Fibroblast of the conjunctiva (primary cell): ENCODE results near the gene NMD3.

ENCODE experiments used
- DNase-seq: peaks from one replicate; pipeline ENCODE4 v3.0.0-alpha.2; 2010; ENCODE audit warnings: low read depth

NMD3 gene

DNA sequence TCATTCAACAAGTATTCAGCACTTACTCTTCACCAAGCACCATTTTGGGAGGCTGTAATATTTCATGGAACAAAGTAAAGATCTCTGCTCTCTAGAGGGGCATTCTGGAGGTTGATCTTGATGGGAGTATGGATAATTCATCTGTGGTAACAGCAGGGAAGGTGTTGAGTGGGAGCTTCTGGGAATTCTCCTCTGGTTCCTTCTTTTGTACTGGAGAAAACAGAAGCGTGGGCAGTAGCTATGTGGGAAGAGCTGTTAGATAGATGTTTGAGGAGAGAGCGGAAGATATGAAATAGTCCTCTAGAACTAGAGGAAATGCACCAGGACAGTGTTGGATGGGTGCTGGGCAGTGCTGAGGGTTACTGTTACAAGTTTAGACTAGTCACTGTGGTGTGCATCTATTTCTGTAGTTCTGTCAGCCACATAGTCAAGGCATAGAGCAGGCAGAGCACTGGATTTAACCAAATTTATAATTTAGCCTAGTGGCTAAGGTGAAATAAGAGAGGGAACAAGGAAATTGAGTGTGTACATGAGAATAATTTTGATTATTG, 9.6 kb downstream of the NMD3 start:
- no peak for DNase-seq

DNA sequence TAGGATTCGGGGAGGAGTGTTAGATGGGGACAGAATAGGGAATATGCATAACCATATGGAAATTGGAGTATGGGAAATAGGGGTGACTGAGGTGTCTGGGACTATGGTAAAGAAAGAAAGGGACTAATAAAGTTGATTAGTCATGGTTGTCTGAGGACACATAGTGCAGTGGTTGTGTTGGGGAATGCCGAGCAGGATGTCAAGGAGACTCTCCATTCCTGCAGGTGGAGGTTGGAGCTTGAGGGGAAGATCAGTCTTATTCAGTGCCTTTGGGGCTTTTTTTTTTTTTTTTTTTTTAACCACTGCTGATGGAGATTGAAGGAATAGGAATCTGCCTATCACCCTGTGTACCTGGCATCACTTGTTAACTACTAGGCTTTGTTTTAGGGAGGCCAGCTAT, 10.8 kb downstream of the NMD3 start:
- no peak for DNase-seq

DNA sequence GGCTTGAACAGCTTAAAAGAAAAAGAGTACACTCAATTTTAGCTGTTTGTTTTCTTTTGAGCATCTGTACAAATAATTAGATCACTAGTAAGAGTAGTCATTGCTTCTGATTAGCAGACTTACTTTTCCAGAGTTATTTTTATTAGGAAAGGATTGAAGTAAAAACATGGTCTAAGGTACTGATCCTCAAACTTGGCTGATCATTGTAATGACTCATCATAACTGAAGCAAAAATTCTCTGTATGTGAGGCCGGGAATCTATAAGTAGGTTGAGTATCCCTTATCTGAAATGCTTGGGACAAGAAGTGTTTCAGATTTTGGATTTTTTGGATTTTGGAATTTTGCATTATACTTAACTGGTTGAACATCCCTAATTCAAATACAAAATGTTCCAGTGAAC, 12.4 kb downstream of the NMD3 start:
- no peak for DNase-seq

DNA sequence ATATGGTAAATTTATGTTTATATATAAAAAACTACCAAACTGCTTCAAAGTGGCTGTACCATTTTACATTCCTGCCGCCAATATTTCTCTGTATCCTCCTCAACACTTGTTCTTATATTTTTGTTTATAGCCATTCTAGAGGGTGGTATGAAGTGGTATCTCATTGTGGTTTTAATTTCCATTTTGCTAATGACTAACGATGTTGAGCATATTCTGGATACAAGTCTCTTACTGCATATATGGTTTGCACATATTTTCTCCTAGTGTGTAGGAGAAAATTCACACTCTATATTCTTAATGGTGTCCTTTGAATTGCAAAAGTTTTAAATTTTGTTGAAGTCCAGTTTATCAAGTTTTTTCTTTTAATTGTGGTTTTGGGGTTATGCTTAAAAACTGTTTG, 15.1 kb downstream of the NMD3 start:
- DNase-seq, result no peak

DNA sequence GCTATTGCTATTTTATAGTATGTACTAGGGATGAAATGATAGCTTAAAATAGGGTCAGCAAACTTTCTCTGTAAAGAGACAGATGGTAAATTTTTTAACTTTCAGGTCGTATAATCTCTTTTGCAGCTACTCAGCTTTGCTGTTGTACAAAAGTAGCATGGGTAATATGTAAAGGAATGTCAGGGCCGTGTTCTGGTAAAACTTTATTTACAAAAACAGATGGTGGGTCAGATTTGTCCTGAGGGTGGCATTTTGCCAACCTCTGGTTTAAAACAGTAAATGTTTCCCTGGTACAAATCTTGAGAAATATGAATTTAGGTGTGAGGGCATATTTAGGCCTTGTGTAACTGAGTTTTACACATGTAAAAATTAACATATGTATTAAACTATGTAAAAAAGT, 18.6 kb downstream of the NMD3 start:
- DNase-seq, result no peak

DNA sequence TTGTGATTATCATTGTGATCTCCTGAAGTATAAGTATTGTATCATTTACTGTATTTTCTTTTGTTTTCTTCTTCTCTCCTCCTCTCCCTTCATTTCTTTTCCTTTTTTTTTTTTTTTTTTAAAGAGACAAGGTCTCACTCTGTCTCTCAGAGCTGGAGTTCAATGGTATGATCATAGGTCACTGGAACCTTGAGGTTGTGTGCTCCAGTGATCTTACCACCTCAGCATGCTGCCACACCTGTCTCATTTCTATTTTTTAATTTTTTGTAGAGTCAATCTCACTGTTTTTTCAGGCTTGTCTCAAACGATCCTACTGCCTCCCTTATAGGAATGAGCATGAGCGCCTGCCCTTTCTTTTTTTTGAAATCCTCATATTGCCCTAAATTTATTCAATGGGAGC, 23.4 kb downstream of the NMD3 start:
- no peak for DNase-seq

DNA sequence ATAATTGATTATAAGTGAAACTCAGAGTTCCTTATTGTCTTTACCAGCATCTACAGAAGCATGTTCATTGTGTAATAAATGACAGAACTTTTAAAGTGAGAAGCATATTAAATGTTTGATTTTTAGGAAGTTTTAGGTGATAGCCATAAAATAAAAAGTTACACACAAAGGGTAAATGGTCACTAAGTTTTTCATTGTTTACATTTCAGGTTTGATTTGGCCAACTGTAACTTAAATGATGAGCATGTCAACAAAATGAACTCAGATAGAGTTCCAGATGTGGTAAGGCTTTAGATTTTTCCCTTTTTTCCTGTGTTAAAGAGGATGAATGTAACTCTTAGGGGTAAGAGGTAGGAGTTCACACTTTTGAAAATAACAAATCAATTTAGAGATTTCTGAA, 25.9 kb downstream of the NMD3 start:
- no peak for DNase-seq

DNA sequence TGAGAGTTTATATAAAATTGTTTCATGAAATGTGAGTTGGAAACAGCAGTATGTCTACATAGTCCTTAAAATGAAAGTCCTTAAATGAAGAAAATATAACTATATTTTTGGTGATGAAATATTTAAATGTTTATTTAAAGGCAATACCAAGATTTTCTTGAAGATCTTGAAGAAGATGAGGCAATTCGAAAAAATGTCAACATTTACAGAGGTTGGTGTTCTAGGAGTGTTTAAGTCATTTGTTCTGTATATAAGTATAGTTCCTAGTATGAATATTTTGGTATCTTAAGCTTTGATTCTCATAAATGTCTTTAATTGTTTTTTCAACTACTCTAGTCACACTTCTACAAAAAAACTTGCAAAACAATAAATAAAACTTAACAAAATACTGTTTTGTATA, 29.0 kb downstream of the NMD3 start:
- no peak for DNase-seq

DNA sequence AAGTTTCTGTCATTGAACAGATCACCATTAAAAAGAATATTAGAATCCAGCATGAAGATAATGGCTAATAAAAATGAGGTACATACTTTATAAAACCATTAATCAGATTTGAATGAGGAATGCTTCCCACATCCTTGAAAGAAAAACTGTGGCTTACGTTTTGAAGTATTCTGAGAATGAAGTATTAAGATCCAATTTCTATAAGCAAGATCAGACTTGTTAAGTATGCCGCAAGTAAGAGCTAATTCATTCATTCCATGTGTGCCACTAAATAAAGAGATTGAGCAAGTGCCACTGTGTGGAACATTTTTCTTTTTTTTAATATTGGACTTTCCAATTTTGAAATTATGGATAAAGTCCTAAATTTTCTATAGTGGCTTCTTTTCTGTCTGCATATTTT, 30.6 kb downstream of the NMD3 start:
- no peak for DNase-seq

DNA sequence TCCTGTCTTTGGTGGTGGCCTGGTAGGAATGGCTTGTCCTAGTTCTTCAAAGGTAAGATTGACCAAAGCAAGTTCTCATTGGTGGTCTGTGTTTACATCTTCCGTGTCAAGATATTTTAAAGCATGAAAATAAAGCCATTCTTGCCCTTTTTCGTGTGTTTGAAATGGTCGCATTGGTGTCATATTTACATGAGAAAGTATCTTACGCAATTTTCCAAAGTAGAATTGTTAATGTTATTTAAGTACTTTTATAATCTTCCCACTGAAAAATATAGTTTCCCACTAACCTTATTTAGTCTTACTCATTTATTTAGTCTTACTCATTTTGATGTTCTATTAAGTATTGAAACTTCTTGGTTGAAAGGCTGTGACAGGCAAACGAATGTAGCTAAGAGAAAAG, 31.0 kb downstream of the NMD3 start:
- DNase-seq, result no peak

DNA sequence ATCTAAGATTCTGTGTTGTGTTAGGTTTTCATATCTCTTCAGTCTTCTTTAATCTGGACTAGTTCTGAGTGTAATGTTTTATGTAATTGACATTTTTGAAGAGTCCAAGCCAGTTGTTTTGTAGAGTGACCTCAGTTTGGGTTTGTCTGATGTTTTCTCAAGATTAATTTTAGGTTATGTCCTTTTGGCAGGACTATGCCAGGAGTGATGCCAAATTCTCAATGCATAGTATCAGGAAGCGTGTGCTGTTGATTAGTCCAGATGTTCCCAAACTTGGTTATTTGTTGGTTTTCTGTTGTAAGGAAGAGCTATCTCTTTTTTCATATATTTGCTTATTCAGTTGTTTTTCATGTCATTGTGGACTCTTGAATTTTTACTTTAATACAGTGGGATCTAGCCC, 32.6 kb downstream of the NMD3 start:
- peak; percentile 47 for DNase-seq

DNA sequence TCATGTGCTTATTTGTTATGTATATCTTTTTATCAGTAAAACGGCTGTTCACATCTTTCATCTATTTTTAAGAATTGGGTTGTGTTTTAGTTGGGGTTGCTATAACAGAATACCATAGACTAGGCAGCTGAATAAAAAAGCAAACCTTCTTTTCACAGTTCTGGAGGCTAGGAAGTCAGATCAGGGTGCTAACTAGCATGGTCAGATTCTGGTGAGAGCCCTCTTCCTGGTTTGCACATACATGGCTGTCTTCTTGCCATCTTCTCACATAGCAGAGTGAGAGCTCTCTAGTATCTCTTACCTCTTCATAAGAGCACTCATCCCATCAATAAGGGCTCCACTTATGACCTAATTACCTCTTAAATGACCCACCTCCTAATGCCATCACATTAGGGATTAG, 33.8 kb downstream of the NMD3 start:
- no peak for DNase-seq

DNA sequence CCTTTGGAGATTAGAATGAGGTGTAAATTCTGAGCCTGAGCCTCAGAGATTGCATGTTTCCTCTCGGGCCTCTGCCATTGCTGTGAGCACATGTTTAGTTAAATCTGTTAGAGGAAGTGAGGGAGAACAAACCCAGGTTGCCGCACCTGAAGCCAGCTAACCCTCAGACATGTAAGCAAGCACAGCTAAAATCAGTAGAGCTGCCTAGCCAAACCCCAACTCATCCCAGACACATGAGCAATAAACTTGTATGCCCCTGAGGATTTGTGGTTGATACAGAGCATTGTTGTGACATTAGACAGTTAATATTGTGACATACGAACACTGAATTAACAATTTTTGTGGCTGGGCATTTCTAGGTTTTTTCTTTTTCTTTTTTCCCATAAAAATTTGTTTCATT, 41.9 kb downstream of the NMD3 start:
- DNase-seq, result no peak

DNA sequence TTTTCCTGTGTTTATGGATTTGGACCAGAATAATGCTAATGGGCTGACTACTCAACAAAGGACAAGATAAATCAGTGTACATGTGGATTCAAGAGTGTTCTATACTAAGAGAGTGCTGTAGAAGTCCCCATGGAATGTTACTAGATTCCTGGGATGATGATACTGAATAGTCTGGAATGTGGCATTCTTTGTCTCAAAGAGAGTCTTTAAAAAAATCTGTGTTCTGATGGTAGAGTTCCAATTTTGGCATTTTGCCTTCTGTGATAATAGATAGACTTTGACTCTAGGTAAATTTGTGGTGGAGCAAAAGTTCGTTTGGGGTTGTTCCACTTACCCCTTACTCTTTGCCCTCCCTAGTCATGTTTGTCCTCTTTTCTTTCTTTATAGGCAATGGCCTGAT, 43.7 kb downstream of the NMD3 start:
- DNase-seq, result no peak

DNA sequence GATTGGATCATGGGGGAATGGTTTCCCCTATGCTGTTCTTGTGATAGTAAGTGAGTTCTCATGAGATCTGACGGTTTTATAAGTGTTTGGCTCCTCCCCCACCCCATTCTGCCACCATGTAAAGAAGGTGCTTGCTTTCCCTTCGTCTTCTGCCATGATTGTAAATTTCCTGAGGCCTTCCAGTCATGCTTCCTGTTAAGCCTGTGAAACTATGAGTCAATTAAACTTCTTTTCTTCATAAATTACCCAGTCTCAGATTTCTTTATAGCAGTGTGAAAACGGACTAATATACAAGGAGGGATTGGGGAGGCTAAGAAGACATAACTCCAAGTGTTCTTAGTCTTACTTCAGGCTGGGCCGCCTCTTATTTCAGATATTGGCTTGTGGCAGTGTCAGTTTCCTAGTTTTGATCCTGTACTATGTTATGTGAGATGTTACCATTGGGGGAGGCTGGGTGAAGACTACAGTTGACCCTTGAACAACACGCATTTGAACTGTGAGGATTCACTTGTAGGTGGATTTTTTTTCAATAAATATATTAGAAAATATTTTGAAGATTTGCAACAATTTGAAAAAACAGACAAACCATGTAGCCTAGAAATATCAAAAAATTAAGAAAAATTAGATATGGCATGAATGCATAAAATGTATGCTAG, 44.9 kb downstream of the NMD3 start:
- DNase-seq, result no peak

DNA sequence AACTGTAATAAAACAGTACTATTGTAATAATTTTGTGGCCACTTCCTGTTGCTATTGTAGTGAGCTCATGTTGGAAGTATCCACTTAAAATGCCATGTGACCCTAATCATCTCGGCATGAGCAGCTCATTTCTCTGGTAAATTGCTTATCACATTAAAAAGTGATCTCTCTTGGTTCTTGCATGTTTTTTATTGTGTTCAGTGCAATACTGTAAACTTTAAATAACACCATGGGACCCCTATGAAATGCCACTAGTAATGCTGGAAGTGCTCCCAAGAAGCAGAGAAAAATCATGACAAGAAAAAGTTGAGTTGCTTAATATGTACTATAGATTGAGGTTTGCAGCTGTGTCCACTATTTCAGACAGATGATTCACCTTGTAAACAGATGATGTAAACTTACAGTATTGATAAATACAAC, 45.6 kb downstream of the NMD3 start:
- DNase-seq, result no peak

DNA sequence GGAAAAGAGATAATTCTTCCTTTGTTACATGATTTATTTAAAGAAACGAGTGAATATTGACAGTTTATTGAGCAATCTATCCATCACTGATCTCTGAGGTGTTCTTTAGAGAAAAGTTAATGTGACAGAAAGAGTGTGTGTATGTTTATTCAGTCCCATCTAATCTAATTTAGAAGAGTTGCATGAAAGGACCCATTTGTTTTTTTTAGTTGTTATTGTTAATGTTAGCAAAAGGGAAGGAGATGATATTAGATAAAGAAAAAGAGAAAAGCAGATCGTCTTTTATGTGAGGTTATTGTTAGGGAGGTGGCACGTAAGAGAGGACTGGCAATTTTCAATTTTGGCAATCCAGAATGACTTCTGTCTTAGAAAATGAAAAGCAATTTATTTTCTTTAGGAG, 46.5 kb downstream of the NMD3 start:
- no peak for DNase-seq

DNA sequence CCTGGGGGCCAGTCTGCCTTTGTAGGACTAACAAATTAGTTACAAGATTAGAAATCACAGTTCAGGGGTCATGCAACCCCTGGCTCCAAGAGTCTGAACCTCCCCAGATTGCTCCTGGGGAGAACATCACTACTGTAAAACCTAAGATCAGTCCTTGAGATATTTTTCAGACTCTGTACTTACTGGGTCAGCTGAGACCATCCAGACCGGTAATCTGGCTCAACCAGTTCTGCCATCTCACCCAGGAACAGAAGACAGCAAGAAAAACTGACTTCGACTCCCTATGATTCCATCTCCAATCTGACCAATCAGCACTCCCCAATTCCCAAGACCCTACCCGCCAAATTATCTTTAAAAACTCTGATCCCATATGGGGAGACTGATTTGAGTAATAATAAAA, 47.5 kb downstream of the NMD3 start:
- no peak for DNase-seq

DNA sequence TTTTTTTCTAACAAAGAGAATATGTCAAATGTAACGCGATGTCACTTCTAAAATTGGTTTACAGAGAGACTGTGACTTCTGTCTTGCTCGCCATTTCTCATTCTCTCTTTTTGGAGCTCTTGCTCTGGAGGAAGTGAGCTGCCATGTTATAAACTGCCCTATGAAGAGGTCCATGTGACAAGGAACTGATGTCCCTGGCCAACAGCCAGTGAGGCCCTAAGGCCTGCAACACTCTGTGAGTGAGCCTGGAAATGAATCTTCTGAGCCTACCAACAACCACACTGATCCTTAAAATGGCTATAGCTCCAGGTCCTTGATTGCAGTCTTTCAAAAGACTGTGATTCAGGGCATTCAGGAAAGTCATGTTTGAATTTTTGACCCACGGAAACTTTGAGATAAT, 49.9 kb downstream of the NMD3 start:
- no peak for DNase-seq

DNA sequence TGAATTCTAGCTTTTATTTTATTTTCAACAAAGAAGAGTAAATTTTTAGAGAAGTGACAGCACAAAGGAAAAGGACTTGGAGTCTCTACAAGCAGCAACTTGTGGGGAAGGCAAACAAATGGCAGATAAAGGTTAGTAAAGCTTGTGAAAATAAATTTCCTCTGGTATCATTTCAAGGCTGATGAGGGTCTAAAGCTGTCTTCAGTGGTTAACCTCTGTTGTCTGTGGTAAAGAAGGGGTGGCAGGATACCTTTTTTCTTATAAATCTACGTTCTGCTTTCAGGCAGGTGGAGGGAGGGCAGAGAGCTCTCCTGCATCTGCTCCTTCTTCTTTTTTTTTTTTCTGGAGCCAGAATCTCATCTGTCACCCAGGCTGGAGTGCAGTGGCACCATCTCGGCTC, 50.5 kb downstream of the NMD3 start:
- DNase-seq, result no peak

DNA sequence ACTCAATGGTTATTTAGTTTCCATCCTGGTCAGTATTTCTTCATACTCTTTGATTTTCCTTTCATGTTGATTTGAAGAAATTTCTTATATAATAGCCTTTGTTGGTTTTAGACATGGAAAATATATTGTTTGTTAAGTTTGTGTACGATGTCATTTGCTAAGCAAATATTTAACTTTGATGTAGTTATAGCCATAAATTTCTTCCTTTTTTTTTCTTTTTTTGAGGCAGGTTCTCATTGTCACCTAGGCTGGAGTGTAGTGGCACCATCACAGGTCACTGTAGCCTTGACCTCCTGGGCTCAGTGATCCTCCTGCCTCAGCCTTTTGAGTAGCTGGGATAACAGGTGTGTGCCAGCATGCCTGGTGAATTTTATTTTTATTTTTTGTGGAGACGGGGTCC, 51.4 kb downstream of the NMD3 start:
- DNase-seq, result no peak

DNA sequence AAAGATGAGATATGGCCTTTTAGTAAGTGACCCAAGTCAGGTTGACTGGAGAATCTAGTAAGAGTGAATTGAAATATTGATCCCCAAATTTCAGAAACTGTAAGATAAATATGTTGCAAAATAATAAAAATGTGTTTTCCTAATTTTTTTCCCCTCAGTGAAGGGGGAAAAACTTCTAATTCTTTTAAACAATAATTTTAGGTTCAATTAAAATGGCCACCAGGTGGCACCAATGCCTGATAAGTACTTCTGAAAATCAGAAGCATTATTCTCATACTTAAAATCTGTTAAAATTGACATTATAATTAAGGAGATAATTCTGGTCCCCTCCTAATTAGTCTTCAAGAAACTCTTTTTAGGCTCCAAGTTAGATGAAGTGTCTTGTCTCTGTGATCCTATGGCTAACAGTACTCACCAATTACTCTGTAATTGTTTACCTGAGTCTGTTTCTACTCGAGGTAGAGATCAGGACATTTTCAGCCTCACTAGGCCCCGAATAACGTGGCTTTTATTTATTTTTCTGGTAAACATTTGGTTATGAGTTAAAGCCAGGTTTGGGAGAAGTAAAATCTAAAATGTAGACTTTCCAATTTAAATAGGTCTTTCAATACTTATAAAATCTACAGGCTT, 52.6 kb downstream of the NMD3 start:
- peak; percentile 49 for DNase-seq

DNA sequence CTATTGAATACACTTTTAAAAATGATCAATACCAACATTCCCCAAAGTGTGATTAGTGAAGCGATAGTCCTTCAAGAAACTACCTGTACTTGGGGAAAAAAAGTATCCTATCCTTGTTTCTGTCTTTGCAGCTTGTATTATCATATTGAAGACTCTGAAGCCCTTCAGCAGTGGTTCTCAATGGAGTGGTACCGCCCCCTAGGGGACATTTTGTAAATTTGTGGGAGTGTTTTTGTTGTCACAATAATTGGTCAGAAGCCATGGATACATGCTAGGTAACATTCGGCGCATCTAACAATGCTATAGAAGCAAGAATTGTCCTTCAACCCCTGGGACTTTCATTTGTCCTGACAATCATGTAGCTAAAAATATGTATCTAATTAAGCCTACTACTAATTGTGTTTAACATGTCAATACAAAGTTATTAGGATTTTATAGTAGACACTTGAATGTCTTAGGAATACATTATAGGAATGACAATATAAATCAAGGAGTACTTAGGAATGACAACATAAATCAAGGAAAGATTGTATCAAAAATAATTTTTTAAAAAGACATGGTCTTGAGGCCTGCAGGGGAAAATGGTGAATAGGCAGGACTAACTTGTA, 53.7 kb downstream of the NMD3 start:
- DNase-seq, result peak; percentile 27

DNA sequence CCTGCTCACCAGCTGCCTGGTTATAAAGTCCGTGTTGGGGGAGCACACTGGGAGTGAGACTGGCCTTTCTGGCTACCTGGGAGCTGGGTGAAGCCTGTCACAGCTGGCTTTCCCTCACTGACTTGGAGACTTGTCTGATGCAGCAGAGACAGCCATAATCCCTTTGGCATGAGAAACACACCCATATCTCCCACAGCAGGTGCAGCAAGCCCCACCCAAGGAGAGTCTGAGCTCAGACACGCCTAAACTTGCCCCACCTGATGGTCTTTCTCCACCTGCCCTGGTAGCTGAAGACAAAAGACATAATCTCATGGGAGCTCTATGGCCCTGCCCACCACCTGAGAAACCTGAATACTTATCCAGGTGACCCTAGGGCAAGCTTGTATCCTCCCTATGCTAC, 54.8 kb downstream of the NMD3 start:
- no peak for DNase-seq
